ENCODE results near the gene IKZF2.

IKZF2 gene

GRCh38 chr2:213091765-213092164, 59.6 kb downstream of the IKZF2 start:
- no peak for DNase-seq

GRCh38 chr2:213090772-213091171, 60.6 kb downstream of the IKZF2 start:
- no peak for DNase-seq

- no peak for DNase-seq
Measured at GRCh38 chr2:213089438-213089837, 62.0 kb downstream of the IKZF2 start.

DNA sequence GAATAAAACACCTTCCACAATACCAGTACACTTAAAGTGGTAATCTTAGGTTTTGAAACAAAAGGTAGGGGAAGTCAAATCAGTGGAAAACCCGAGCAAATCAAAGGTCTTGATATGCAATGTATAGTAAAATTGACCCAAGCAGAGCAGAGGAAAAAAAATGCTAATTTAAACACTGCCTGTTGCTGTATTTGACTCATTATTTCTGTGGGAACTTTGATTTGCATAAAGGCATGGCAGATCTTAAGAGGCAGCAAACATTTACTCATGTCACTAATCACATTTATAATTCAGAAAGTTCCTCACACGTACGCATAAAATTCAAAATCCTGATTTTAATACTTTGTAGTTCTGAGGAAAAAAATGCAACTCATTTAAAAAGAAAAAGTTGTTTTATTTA, 64.4 kb downstream of the IKZF2 start:
- DNase-seq = no peak

GRCh38 chr2:213086571-213086970, 64.8 kb downstream of the IKZF2 start:
- no peak for DNase-seq

DNA sequence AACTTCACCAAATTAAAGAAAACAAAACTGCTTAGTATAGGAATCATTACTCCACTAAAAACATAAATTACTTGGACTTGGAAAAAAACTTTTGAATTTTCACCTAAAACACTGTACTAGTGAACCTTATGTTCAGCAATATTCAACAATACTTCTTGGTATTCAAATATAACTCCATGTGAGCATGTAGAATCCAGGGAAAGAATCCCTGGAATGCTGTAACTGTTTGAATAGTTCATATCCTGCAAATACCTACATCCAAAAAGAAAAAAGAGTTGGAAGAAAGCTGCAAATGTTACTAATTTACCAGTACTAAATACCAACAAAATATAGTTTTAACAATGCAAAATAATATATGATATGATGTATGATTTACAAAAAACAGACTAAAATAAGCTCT, 65.4 kb downstream of the IKZF2 start:
- no peak for DNase-seq

GRCh38 chr2:213085538-213085937, 65.9 kb downstream of the IKZF2 start:
- DNase-seq = no peak

DNA sequence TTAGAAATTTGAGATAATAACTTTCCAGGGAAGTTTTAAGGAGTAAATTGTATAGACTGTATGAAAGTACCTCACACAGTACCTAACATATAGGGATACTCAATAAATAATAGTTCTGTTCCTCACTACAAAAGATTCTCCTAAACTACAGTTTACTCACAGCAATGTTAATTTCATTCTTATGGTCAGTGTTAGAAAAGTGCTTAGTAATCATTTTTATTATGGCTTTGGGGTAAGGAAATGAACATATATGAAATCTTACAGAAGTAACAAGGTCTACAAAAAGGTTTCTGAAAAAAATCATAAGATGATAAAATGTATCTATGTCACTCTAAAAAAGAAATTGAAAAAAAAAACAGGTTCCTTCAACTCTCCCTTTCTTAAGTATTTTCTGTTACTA, 67.2 kb downstream of the IKZF2 start:
- DNase-seq = no peak

GRCh38 chr2:213080969-213081617, 70.3 kb downstream of the IKZF2 start:
- no peak for DNase-seq

DNA sequence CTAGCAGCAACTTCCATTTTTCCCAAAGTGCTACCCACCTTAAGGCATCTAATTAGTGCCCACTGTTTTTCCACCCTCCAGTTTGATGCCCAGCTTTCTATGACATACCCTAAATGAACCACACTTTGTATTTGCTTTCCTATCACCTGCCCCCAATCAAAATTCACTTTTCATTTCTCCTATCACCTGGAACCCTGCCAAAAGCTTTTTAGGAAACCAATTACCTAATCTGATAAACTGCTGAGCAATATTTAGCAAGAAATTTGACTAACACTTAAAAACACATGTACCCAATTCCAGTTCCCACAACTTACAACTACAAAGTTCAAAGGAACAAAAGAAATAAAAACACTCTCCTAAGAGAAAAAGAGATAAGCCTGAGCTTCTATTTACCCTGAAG, 71.7 kb downstream of the IKZF2 start:
- no peak for DNase-seq

DNA sequence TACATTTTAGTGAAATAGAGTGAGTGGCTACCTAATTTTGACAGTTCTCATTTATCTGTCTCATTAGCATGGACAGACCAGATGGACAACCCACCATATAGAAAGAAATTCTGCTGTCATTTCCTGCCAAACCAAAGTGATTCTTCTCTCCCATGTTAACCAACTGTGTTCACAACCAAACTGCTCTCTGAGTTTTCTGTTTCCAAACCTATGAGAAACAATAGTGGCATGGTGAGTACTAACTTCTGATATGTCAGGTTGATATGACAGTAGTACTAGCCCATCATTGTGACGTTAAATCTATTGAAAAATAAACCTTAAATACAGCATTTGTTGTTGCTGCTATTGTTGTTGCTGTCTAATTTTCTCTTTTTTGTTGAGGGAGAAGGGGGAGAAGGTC, 72.7 kb downstream of the IKZF2 start:
- DNase-seq = no peak

DNA sequence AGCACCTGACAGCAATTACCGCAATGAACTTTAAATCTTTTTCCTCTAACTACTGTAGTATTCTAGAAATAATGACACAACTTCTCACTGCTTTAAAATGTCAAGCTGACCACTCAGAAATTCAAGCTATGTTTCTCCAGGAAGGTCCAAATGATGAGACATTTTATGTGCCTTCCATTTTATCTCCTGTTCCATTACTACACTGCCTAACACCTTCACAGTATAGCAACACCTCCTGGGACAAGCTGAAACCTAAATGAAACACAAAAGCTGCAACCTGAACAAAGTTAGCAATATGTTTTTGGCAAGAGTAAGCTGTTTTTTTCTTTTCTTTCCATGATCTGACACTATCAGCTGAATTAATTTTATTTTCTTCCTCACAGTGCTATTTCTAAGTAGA, 81.9 kb downstream of the IKZF2 start:
- no peak for DNase-seq

GRCh38 chr2:213068676-213069359, 82.6 kb downstream of the IKZF2 start:
- no peak for DNase-seq

- DNase-seq = no peak
Measured at GRCh38 chr2:213067888-213068287, 83.5 kb downstream of the IKZF2 start.

DNA sequence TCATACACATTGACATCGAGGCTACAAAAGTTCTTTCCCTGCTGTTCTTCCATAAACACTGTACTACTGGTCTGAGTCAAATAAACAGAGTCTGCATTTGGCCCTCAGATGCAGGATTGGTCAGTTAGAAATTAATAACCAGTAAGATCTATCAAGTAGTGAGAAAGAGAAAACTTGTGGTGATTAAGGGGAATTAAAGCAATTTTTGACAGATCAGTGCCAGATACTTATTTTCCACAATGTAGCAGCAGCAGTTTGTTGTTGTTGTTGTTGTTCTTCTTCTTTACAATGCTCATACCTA, 85.0 kb downstream of the IKZF2 start:
- no peak for DNase-seq

- no peak for DNase-seq
Measured at GRCh38 chr2:213065583-213066442, 85.6 kb downstream of the IKZF2 start.

GRCh38 chr2:213064099-213064498, 87.3 kb downstream of the IKZF2 start:
- no peak for DNase-seq

- no peak for DNase-seq
Measured at GRCh38 chr2:213057977-213058376, 93.4 kb downstream of the IKZF2 start.

DNA sequence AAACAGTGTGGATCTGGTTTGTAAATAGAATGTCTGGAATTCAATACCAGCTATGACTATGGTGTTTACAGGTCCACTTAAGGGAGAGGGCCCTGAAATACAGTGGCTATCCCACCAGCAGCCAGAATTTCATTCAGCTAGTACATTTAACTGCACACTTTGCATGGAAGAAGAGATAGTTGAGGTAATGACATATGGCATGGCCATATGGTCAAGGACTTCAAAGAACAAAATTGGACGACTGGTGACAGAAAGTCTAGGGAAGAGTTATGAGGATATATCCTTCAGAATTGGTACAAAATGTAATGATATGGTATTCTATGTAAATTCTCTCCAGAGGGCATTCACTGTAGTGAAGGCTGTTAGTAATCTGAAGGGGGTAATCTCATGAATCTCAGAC, 105.0 kb downstream of the IKZF2 start:
- DNase-seq = no peak

- no peak for DNase-seq
Measured at GRCh38 chr2:213043566-213043965, 107.8 kb downstream of the IKZF2 start.

DNA sequence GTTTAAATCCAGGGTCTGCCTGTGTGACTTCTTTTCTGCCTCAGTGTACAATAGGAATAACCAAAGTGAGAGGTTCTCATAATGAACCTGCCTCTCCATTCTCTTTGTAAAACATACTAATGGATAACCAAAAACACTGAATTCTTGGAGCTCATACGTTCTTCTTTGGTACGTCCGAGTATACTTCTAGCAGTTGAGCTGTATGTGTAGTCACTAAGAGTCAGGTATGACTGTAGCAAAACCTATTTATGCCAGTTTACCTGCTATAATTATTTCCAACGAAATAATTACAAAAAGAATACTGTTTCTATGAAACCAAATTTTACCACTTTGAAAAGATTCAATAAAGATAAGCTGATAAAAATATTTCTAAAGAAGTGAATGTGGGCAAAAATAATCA, 109.2 kb downstream of the IKZF2 start:
- no peak for DNase-seq

DNA sequence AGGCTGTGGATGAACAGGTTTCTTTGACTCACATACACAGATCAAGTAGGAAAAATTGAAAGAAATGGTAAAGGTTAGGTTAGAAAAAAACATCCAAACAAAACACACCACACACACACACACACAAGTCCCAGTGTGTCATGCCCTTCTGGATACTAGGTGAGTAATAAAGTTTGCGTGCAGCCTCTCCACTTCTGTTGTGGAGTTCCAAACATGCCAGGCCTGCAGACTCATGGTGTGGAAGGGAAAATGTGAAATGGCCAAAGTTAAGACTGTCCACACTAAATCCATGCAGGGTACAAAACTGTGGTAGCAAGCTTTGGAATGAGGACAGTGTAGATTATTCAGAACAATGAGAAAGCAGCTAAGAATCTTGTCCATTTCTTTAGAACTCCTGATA, 114.6 kb downstream of the IKZF2 start:
- DNase-seq = no peak

- DNase-seq = no peak
Measured at GRCh38 chr2:213034585-213034984, 116.8 kb downstream of the IKZF2 start.

- no peak for DNase-seq
Measured at GRCh38 chr2:213032607-213033006, 118.8 kb downstream of the IKZF2 start.

All from effector CD8-positive, alpha-beta T cell (primary cell).